OCI-LY7 (cell line): ENCODE results near the gene RFESD. TPM values are rescaled to one million over a fixed set of nuclear protein-coding genes. Genes with fewer than 3 reads are reported as not detected.
A peak's percentile ranks its signal among the peaks of the same experiment; 100 is the strongest.

ENCODE experiments used
- BruUV-seq: library from RNA; stranded (reverse); fragments of 400-500 nt; replicated peaks from 2 replicates; lab custom pipeline; 2021; lab: Mats Ljungman, UMichigan
- CTCF ChIA-PET: fragments of 300-600 bp; sonication (Branson Sonifier 250); formaldehyde crosslinking; loops from one replicate; lab custom pipeline; 2022; ENCODE audit warnings: antibody characterized with exemption; ENCODE audit not compliant: unreplicated experiment; lab: Charles Lee
- POLR2A ChIA-PET: fragments of 300-600 bp; sonication (Branson Sonifier 250); formaldehyde crosslinking; loops from one replicate; lab custom pipeline; 2022; ENCODE audit warnings: antibody characterized with exemption; lab: Charles Lee
- DNase-seq: peaks from one replicate; pipeline ENCODE4 v3.0.0-alpha.2; 2015; ENCODE audit warnings: low spot score
- H2AFZ ChIP-seq: fragments of 200-600 bp; sonication (generic), shearing (Covaris generic); 2 replicates; pipeline ENCODE4 v1.6.1; 2014; ENCODE audit warnings: mild to moderate bottlenecking, antibody characterized with exemption, low read length, moderate library complexity
- H3K27ac ChIP-seq: fragments of 200-600 bp; sonication (generic); 2 replicates; pipeline ENCODE4 v1.5.1; 2014; ENCODE audit warnings: mixed run types, low read depth, mild to moderate bottlenecking, moderate library complexity, low read length, inconsistent platforms; ENCODE audit not compliant: poor library complexity, severe bottlenecking
- H3K36me3 ChIP-seq: fragments of 200-600 bp; sonication (generic); 2 replicates; pipeline ENCODE4 v1.6.1; 2014; ENCODE audit warnings: mild to moderate bottlenecking, antibody characterized with exemption, low read length, moderate library complexity, mixed read lengths; ENCODE audit not compliant: insufficient read depth
- H3K4me1 ChIP-seq: fragments of 200-600 bp; sonication (generic); 2 replicates; pipeline ENCODE4 v1.5.1; 2014; ENCODE audit warnings: mild to moderate bottlenecking, low read length; ENCODE audit not compliant: insufficient read depth, poor library complexity, severe bottlenecking
- H3K4me2 ChIP-seq: fragments of 200-600 bp; sonication (generic); 2 replicates; pipeline ENCODE4 v1.6.1; 2014; ENCODE audit warnings: mild to moderate bottlenecking, low read length
- H3K4me3 ChIP-seq: fragments of 200-600 bp; sonication (generic); 2 replicates; pipeline ENCODE4 v1.5.1; 2014; ENCODE audit warnings: mild to moderate bottlenecking, low read depth, low read length; ENCODE audit not compliant: poor library complexity, severe bottlenecking
- H3K79me2 ChIP-seq: fragments of 200-600 bp; sonication (generic); 2 replicates; pipeline ENCODE4 v1.6.1; 2016; ENCODE audit warnings: low read depth, mild to moderate bottlenecking, low read length, moderate library complexity, mixed read lengths; ENCODE audit not compliant: insufficient read depth
- H3K9me2 ChIP-seq: fragments of 200-600 bp; sonication (generic); 2 replicates; pipeline ENCODE4 v1.6.1; 2016; ENCODE audit warnings: mild to moderate bottlenecking, low read length, mixed read lengths; ENCODE audit not compliant: insufficient read depth
- H3K9me3 ChIP-seq: fragments of 200-600 bp; sonication (generic); 2 replicates; pipeline ENCODE4 v1.6.1; 2014; ENCODE audit warnings: mild to moderate bottlenecking, mixed run types, low read length, mixed read lengths
- H4K20me1 ChIP-seq: fragments of 200-600 bp; sonication (generic); 2 replicates; pipeline ENCODE4 v1.6.1; 2014; ENCODE audit warnings: mild to moderate bottlenecking, antibody characterized with exemption, low read length, moderate library complexity, mixed read lengths; ENCODE audit not compliant: insufficient read depth
- EZH2phosphoT487 ChIP-seq: fragments of 200-600 bp; sonication (generic); IDR thresholded peaks from 2 replicates; pipeline ENCODE4 v1.6.1; 2018; ENCODE audit warnings: low read depth, borderline replicate concordance, mild to moderate bottlenecking, mixed run types, antibody characterized with exemption, low read length, moderate library complexity, mixed read lengths
- intact Hi-C: fragments of 100-400 bp; cut with micrococcal nuclease; formaldehyde crosslinking; loops from one replicate; pipeline ENCODE4 v1.10.0; 2022; ENCODE audit not compliant: unreplicated experiment
- total RNA-seq, 2 experiments: library from RNA; depleted of rRNA in 1 of 2; stranded (reverse); fragments of >200 nt in 1 of 2; shearing (Covaris generic) in 1 of 2; gene quantifications; 2 replicates each; pipeline ENCODE4 v1.2.3, GENCODE V29; 2014 to 2022
- TF ChIP-seq, protein P1 (sequence below): fragments of 200-600 bp; sonication (generic); conservative IDR thresholded peaks from 2 replicates; pipeline ENCODE4 v1.5.1; 2014; ENCODE audit warnings: mild to moderate bottlenecking, antibody characterized with exemption, low read length, moderate library complexity, mixed read lengths

Gene RFESD
- total RNA-seq, 2 experiments from 2014 or later, result 7.6 TPM

DNA sequence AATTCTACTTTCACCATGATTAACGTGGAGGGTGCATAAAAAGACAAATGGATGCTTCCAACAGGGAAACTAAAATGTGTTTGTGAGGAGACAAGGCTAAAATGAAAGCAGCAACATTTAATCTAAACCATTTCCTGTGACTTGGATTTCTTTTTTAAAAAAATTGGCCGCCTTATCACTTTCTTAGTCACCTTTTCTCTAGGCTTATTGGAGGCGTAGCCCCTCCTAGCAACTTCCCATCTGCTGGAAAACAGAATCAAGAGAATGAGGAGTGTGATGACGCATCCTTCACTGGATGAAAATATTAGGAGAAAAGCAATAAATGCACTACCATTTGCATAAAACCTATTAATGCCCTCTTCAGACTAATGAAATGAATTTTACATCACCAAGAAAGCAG lies 27.5 kb upstream of the RFESD start:
- ChIA-PET POLR2A (interaction anchor here (0.6 kb wide), 1 partner anchor 55 kb away, joined by 3 read pairs; no protein-coding TSS in a partner anchor), CTCF (no interaction called here)
- intact Hi-C loops, result no loop called here
- Histone ChIP-seq H3K79me2 (no peaks in the 10 kb centered on the region), H3K9me2 (no peaks in the 10 kb centered on the region), H4K20me1 (no peaks in the 10 kb centered on the region), H3K36me3 (no peaks in the 10 kb centered on the region), H3K4me2 (no peak overlapping the region), H3K9me3 (no peaks in the 10 kb centered on the region), H3K4me1 (no peaks in the 10 kb centered on the region), H2AFZ (no peak overlapping the region), H3K4me3 (no peak overlapping the region), H3K27ac (no peak overlapping the region)
- no TSS peak for BruUV-seq
- no peak for TF ChIP-seq EZH2phosphoT487
- TF ChIP-seq, protein P1, sequence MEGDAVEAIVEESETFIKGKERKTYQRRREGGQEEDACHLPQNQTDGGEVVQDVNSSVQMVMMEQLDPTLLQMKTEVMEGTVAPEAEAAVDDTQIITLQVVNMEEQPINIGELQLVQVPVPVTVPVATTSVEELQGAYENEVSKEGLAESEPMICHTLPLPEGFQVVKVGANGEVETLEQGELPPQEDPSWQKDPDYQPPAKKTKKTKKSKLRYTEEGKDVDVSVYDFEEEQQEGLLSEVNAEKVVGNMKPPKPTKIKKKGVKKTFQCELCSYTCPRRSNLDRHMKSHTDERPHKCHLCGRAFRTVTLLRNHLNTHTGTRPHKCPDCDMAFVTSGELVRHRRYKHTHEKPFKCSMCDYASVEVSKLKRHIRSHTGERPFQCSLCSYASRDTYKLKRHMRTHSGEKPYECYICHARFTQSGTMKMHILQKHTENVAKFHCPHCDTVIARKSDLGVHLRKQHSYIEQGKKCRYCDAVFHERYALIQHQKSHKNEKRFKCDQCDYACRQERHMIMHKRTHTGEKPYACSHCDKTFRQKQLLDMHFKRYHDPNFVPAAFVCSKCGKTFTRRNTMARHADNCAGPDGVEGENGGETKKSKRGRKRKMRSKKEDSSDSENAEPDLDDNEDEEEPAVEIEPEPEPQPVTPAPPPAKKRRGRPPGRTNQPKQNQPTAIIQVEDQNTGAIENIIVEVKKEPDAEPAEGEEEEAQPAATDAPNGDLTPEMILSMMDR, result no peak
- no peak for DNase-seq

GRCh38 chr5:95619514-95620029 lies 27.0 kb upstream of the RFESD start:
- ChIA-PET CTCF (no interaction called here), POLR2A (interaction anchor here (0.6 kb wide), 1 partner anchor 56 kb away, joined by 3 read pairs; no protein-coding TSS in a partner anchor)
- no peak overlapping the region for H3K4me3 ChIP-seq
- DNase-seq, result no peak
- intact Hi-C loops, result no loop called here
- H3K4me2 ChIP-seq, result peak overlapping the region; percentile 29; the same call in 1 of the 2 replicates
- H3K9me2 ChIP-seq, result no peaks in the 10 kb centered on the region
- H3K9me3 ChIP-seq, result no peaks in the 10 kb centered on the region
- H3K79me2 ChIP-seq, result no peaks in the 10 kb centered on the region
- H4K20me1 ChIP-seq, result no peaks in the 10 kb centered on the region
- no peaks in the 10 kb centered on the region for H3K4me1 ChIP-seq
- no peaks in the 10 kb centered on the region for H3K36me3 ChIP-seq
- BruUV-seq, result no TSS peak
- no peak for TF ChIP-seq EZH2phosphoT487
- TF ChIP-seq, protein P1, result no peak
- no peak overlapping the region for H3K27ac ChIP-seq
- no peak overlapping the region for H2AFZ ChIP-seq
